HCT116 (cell line): ENCODE results near the gene BRICD5. TPM values are rescaled to one million over a fixed set of nuclear protein-coding genes. Genes with fewer than 3 reads are reported as not detected.

Experiments used
- ATAC-seq: fragments of 200-7000 bp; cut with Tn5 transposase; 2 replicates; pipeline ENCODE4 v1.9.1; 2020; ENCODE audit warnings: mild to moderate bottlenecking, moderate library complexity
- BruUV-seq: library from RNA; stranded (reverse); fragments of 400-500 nt; replicated peaks from 2 replicates; lab custom pipeline; 2021; lab: Mats Ljungman, UMichigan
- CTCF ChIA-PET: fragments of 300-600 bp; sonication (Branson Sonifier 250); formaldehyde crosslinking; loops from one replicate; lab custom pipeline; 2021; ENCODE audit warnings: antibody characterized with exemption; lab: Charles Lee
- POLR2A ChIA-PET: fragments of 300-600, 350-600 bp; sonication (Branson Sonifier 250); formaldehyde crosslinking; loops from one replicate; lab custom pipeline; 2021; ENCODE audit warnings: antibody characterized with exemption; lab: Charles Lee
- RAD21 ChIA-PET, 2 experiments: fragments of 300-600 bp; sonication (Branson Sonifier 250); formaldehyde crosslinking; loops; one replicate each; lab custom pipeline; 2023; ENCODE audit warnings: low total read pairs in 2 of 2; ENCODE audit not compliant: uncharacterized antibody in 2 of 2, unreplicated experiment in 2 of 2, low non-redundant PET in 1 of 2; lab: Charles Lee
- DNase-seq: peaks from one replicate; pipeline ENCODE4 v3.0.0-alpha.2; 2010; ENCODE audit warnings: low read depth, low spot score
- H2AFZ ChIP-seq: fragments of 200-600 bp; shearing (Covaris generic), sonication (generic); 2 replicates; pipeline ENCODE4 v1.6.1; 2017; ENCODE audit warnings: low read depth, mixed run types, mixed read lengths, antibody characterized with exemption, low read length; ENCODE audit not compliant: poor library complexity, severe bottlenecking
- H3K27ac ChIP-seq: 2 replicates; pipeline ENCODE4 v1.5.1; 2012; ENCODE audit warnings: low read depth, low read length
- H3K27me3 ChIP-seq: fragments of 200-600 bp; sonication (generic); 2 replicates; pipeline ENCODE4 v1.6.1; 2016; ENCODE audit warnings: mixed run types, low read length, mixed read lengths; ENCODE audit not compliant: insufficient read depth
- H3K36me3 ChIP-seq, 2 experiments: fragments of 200-500 bp in 1 of 2; fragments of 200-600 bp in 1 of 2; sonication (Bioruptor generic) in 1 of 2; sonication (generic) in 1 of 2; 2 replicates each; pipeline versions ENCODE4 v1.5.1 to v1.6.1; 2014 to 2016; ENCODE audit warnings: low read length in 2 of 2, inconsistent platforms in 1 of 2, mixed read lengths in 1 of 2, mixed run types in 1 of 2; ENCODE audit not compliant: insufficient read depth in 2 of 2, control insufficient read depth in 1 of 2
- H3K4me1 ChIP-seq, 2 experiments: fragments of 200-600 bp in 1 of 2; sonication (generic) in 1 of 2; 2 replicates each; pipeline versions ENCODE4 v1.5.1 to v1.6.1; 2012 to 2017; ENCODE audit warnings: low read length in 2 of 2, inconsistent platforms in 1 of 2, mild to moderate bottlenecking in 1 of 2, mixed read lengths in 1 of 2, mixed run types in 1 of 2, moderate library complexity in 1 of 2; ENCODE audit not compliant: insufficient read depth in 2 of 2, control insufficient read depth in 1 of 2
- H3K4me2 ChIP-seq: fragments of 200-600 bp; sonication (generic); 2 replicates; pipeline ENCODE4 v1.6.1; 2017; ENCODE audit warnings: mixed run types, low read length, mixed read lengths
- H3K4me3 ChIP-seq, 2 experiments: fragments of 200-600 bp in 1 of 2; sonication (generic) in 1 of 2; replicated peaks in 1 of 2; 2 replicates each; pipeline ENCODE4 v1.5.1; 2011 to 2016; ENCODE audit warnings: low read length in 2 of 2, control low read depth in 1 of 2, low read depth in 1 of 2, mild to moderate bottlenecking in 1 of 2, mixed read lengths in 1 of 2, mixed run types in 1 of 2
- H3K79me2 ChIP-seq: fragments of 200-600 bp; sonication (generic); 2 replicates; pipeline ENCODE4 v1.6.1; 2017; ENCODE audit warnings: mild to moderate bottlenecking, mixed run types, low read length, moderate library complexity, mixed read lengths; ENCODE audit not compliant: insufficient read depth
- H3K9ac ChIP-seq: fragments of 200-600 bp; sonication (generic); 2 replicates; pipeline ENCODE4 v1.6.1; 2016; ENCODE audit warnings: low read length, mixed read lengths
- H3K9me2 ChIP-seq: fragments of 200-600 bp; sonication (generic), shearing (Covaris generic); 2 replicates; pipeline ENCODE4 v1.6.1; 2017; ENCODE audit warnings: mixed run types, mild to moderate bottlenecking, moderate library complexity; ENCODE audit not compliant: insufficient read depth
- H3K9me3 ChIP-seq, 2 experiments: fragments of 200-500 bp in 1 of 2; fragments of 200-600 bp in 1 of 2; sonication (Bioruptor generic) in 1 of 2; sonication (generic) in 1 of 2; 2 replicates each; pipeline ENCODE4 v1.6.1; 2014 to 2017; ENCODE audit warnings: low read length in 2 of 2, mixed read lengths in 2 of 2, inconsistent platforms in 1 of 2, low read depth in 1 of 2, mild to moderate bottlenecking in 1 of 2, mixed run types in 1 of 2, moderate library complexity in 1 of 2; ENCODE audit not compliant: control insufficient read depth in 1 of 2, insufficient read depth in 1 of 2
- H4K20me1 ChIP-seq: fragments of 200-600 bp; sonication (generic), shearing (Covaris generic); 2 replicates; pipeline ENCODE4 v1.6.1; 2017; ENCODE audit warnings: mixed run types, mild to moderate bottlenecking, moderate library complexity; ENCODE audit not compliant: insufficient read depth
- ATF3 ChIP-seq: IDR thresholded peaks from 2 replicates; pipeline ENCODE4 v1.6.1; 2012
- CBX3 ChIP-seq: IDR thresholded peaks from 2 replicates; pipeline ENCODE4 v1.6.1; 2012; ENCODE audit warnings: low read depth
- EGR1 ChIP-seq: IDR thresholded peaks from 2 replicates; pipeline ENCODE4 v1.6.1; 2012; ENCODE audit warnings: low read depth
- EZH2 ChIP-seq: fragments of 200-600 bp; sonication (generic); IDR thresholded peaks from 2 replicates; pipeline ENCODE4 v1.6.1; 2017; ENCODE audit warnings: antibody characterized with exemption, mixed run types
- EZH2phosphoT487 ChIP-seq: fragments of 200-600 bp; IDR thresholded peaks from 2 replicates; pipeline ENCODE4 v1.6.1; 2018; ENCODE audit warnings: antibody characterized with exemption, borderline replicate concordance
- FOSL1 ChIP-seq: IDR thresholded peaks from 2 replicates; pipeline ENCODE4 v1.6.1; 2012; ENCODE audit warnings: low read depth
- JUND ChIP-seq: IDR thresholded peaks from 2 replicates; pipeline ENCODE4 v1.6.1; 2012
- MAX ChIP-seq: IDR thresholded peaks from 2 replicates; pipeline ENCODE4 v1.6.1; 2012
- POLR2A ChIP-seq: IDR thresholded peaks from 2 replicates; pipeline ENCODE4 v1.7.0; 2011; ENCODE audit warnings: borderline replicate concordance; ENCODE audit not compliant: insufficient read depth, insufficient read length; ENCODE audit errors: extremely low read depth
- POLR2AphosphoS5 ChIP-seq: IDR thresholded peaks from 2 replicates; pipeline ENCODE4 v1.6.1; 2011; ENCODE audit warnings: mild to moderate bottlenecking, low read depth, low read length, moderate library complexity
- RAD21 ChIP-seq: IDR thresholded peaks from 2 replicates; pipeline ENCODE4 v1.6.1; 2012; ENCODE audit warnings: low read depth, mild to moderate bottlenecking
- REST ChIP-seq: IDR thresholded peaks from 2 replicates; pipeline ENCODE4 v1.6.1; 2012; ENCODE audit warnings: low read depth
- SIN3A ChIP-seq: IDR thresholded peaks from 2 replicates; pipeline ENCODE4 v1.6.1; 2012; ENCODE audit warnings: low read depth
- SP1 ChIP-seq: IDR thresholded peaks from 2 replicates; pipeline ENCODE4 v1.6.1; 2012; ENCODE audit warnings: low read depth
- SRF ChIP-seq: IDR thresholded peaks from 2 replicates; pipeline ENCODE4 v1.6.1; 2012; ENCODE audit warnings: low read depth
- TCF7L2 ChIP-seq: IDR thresholded peaks from 2 replicates; pipeline ENCODE4 v1.7.0; 2011; ENCODE audit warnings: borderline replicate concordance, inconsistent platforms; ENCODE audit not compliant: insufficient read depth, insufficient read length; ENCODE audit errors: extremely low read depth
- ZBTB33 ChIP-seq: IDR thresholded peaks from 2 replicates; pipeline ENCODE4 v1.6.1; 2011; ENCODE audit warnings: mild to moderate bottlenecking, low read length, moderate library complexity; ENCODE audit not compliant: insufficient replicate concordance; ENCODE audit errors: extremely low read depth
- ZFX ChIP-seq: fragments of 450-650 bp; IDR thresholded peaks from 2 replicates; pipeline ENCODE4 v1.6.1; 2017
- intact Hi-C: fragments of 100-400 bp; cut with micrococcal nuclease; formaldehyde crosslinking; loops from 2 replicates; pipeline ENCODE4 v1.10.0; 2022
- total RNA-seq: library from RNA; stranded (reverse); gene quantifications from one replicate; pipeline ENCODE4 v1.2.1, GENCODE V29; 2021; ENCODE audit not compliant: unreplicated experiment
- TF ChIP-seq, protein P1 (sequence below), 3 experiments: fragments of 200-600 bp in 1 of 3; sonication (generic) in 1 of 3; IDR thresholded peaks in 2 of 3; conservative IDR thresholded peaks in 1 of 3; 2 replicates each; pipeline ENCODE4 v1.5.1; 2012 to 2017; ENCODE audit warnings: low read depth in 2 of 3, low read length in 2 of 3, antibody characterized with exemption in 1 of 3, borderline replicate concordance in 1 of 3, control low read depth in 1 of 3, mild to moderate bottlenecking in 1 of 3, mixed read lengths in 1 of 3, mixed run types in 1 of 3, moderate library complexity in 1 of 3; ENCODE audit not compliant: insufficient read depth in 1 of 3

BRICD5 gene
- total RNA-seq, 1 experiment from 2014 or later = 9.8 TPM

DNA sequence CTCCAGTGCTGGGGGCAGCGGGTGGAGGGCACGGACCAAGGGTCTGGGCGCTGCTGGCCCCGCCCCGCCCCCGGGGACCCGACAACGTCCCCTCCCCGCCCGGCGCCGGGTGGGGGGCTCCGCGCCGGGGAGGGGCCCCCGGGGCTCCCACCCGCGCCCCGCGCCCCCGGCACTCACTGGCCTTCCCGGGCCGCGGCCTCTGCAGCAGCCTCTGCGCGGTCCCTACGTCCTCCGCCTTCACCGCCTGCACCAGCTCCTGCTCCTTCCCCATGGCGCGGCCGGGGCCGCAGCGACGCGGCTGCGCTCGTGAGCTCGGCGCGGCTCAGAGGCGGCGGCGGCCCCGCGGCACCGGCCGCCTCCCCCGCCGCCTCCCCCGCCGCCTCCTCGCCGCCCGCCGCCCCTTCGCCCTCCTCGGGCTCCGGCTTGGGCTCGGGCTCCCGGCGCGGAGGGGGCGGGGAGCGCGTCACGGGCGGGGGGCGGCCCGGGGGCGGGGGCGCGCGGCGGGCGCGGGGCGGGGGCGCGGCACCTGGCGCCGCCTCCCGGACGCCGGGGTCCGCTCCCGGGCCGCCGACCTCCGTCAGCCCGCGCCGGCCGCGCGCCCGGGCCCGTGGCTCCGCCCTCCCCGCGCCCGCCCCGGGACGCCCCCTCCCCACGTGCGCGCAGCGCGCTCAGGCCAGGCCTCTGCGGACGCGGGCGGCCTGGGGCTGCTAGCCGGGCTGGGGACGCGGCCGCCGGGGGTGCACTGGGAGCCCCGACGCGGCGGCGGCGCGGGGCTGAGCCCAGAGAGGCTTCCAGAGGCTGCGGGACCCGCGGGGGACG, 14.3 kb downstream of the BRICD5 start, which contains the start of gene CASKIN1:
Gene CASKIN1, minus strand, starts transcription at position 444 of the 819 bp plus-strand sequence. Its CDS starts 173 bp downstream, at position 271.
- H2AFZ ChIP-seq = no peak within 1 kb of the TSS
- H4K20me1 ChIP-seq = no peaks in the 10 kb centered on the region
- RAD21 ChIA-PET = interaction anchor here in 1 of 2 experiments (0.6 kb wide), 1 partner anchor 30 kb away, joined by 3 read pairs; no protein-coding TSS in a partner anchor
- CTCF ChIA-PET = interaction anchor here (0.5 to 3.5 kb wide), 2 partner anchors 55 to 460 kb away, joined by 3 to 24 read pairs; partner anchors contain the start of gene ECI1
- peak within 1 kb of the TSS; percentile 88 for H3K4me2 ChIP-seq
- intact Hi-C loops = loop anchor here (10.0 kb wide), 1 partner anchor 308 kb away; no protein-coding TSS in a partner anchor
- POLR2A ChIA-PET = no interaction called here
- H3K36me3 ChIP-seq = no peaks in the 10 kb centered on the region
- no peaks in the 10 kb centered on the region for H3K79me2 ChIP-seq
- BruUV-seq = no TSS peak
- peak within 1 kb of the TSS; percentile 41 for H3K9ac ChIP-seq
- ATAC-seq = peak; percentile 52
- H3K27me3 ChIP-seq = no peaks in the 10 kb centered on the region
- no peaks in the 10 kb centered on the region for H3K9me3 ChIP-seq
- no peak for DNase-seq
- peaks cover 5 to 19% of the 10 kb centered on the region in 2 experiments for H3K4me1 ChIP-seq
- H3K4me3 ChIP-seq = peak within 1 kb of the TSS; percentile 41 to 58
- no peak within 1 kb of the TSS; the same call in 1 of the 2 replicates for H3K27ac ChIP-seq
- H3K9me2 ChIP-seq = no peaks in the 10 kb centered on the region
- TF ChIP-seq MAX (no peak), TCF7L2 (no peak), ZFX (no peak), SRF (no peak), FOSL1 (no peak), RAD21 (no peak), POLR2A (no peak), CBX3 (no peak), REST (no peak), EGR1 (no peak), POLR2AphosphoS5 (no peak), SIN3A (no peak), ZBTB33 (no peak), SP1 (no peak), EZH2phosphoT487 (no peak), EZH2 (no peak), ATF3 (no peak), JUND (no peak)
- TF ChIP-seq, protein P1, sequence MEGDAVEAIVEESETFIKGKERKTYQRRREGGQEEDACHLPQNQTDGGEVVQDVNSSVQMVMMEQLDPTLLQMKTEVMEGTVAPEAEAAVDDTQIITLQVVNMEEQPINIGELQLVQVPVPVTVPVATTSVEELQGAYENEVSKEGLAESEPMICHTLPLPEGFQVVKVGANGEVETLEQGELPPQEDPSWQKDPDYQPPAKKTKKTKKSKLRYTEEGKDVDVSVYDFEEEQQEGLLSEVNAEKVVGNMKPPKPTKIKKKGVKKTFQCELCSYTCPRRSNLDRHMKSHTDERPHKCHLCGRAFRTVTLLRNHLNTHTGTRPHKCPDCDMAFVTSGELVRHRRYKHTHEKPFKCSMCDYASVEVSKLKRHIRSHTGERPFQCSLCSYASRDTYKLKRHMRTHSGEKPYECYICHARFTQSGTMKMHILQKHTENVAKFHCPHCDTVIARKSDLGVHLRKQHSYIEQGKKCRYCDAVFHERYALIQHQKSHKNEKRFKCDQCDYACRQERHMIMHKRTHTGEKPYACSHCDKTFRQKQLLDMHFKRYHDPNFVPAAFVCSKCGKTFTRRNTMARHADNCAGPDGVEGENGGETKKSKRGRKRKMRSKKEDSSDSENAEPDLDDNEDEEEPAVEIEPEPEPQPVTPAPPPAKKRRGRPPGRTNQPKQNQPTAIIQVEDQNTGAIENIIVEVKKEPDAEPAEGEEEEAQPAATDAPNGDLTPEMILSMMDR (IDR thresholded peaks at IDR 0.05 in 2 of 3, conservative IDR thresholded peaks at IDR 0.05 in 1 of 3; ENCODE audit: borderline replicate concordance in 1 of 3, insufficient read depth in 1 of 3, low read depth in 2 of 3, low read length in 2 of 3) = no peak
